ENCODE data around the gene CT83.

Gene CT83

GRCh38 chrX:116462822-116463221 lies at the start of gene CT83:
CT83 (minus strand) TSS chrX:116462976; CDS start chrX:116462856, 120 bp downstream.
- no peak for DNase-seq (ENCODE audit: low spot score)

DNA sequence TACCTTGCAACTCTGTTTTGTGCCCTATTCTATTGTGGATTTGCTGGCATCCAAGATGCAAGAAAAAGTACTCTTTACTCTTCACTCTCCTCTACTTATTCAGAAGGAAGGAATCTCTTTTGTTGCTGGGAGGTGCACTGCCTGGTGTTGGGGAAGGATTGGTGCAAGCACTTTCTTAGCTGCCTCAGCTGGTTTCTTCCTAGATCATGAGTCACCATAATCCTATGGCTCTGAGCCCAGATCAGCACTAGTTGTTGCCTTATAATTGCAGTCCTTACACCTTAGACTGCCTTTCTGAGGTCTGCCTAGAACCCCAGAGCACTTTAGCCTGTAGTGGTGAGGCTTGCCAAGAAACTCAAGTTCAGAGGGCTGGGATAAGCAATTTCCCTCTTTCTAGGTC lies 37.0 kb upstream of the CT83 start:
- DNase-seq (ENCODE audit: low spot score): no peak

GRCh38 chrX:116493271-116493670 lies 30.5 kb upstream of the CT83 start:
- DNase-seq (ENCODE audit: low spot score): no peak

GRCh38 chrX:116490104-116490503 lies 27.3 kb upstream of the CT83 start:
- no peak for DNase-seq (ENCODE audit: low spot score)

GRCh38 chrX:116480059-116480458 lies 17.3 kb upstream of the CT83 start:
- DNase-seq (ENCODE audit: low spot score): no peak

GRCh38 chrX:116449156-116449555 lies 13.6 kb downstream of the CT83 start:
- no peak for DNase-seq (ENCODE audit: low spot score)

DNA sequence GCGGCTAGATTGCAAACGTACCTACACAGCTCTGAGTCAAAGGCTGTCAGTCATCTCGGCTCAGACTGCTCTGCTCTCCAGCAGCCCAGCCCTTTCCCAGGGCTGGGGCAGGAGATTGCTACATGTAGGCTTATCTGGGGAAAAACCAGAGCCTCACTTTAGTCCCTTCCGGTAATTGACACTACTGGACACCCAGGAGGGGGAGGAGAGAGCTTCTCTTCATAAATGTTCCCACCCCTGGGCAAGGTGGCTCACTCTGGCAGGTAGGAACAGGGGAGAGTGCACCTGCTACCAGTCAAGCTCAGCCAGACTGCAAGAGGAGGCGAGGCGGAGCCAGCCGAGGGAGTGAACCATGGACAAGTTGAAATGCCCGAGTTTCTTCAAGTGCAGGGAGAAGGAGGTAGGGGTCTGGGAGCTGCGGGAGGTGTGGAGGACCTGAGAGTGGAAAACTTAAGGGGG lies 26.4 kb downstream of the CT83 start, which contains the start of gene SLC6A14:
Gene SLC6A14 (plus strand): TSS at position 249 of the 459 bp plus-strand sequence. CDS start 104 bp downstream, at position 353.
- DNase-seq (ENCODE audit: low spot score): no peak

DNA sequence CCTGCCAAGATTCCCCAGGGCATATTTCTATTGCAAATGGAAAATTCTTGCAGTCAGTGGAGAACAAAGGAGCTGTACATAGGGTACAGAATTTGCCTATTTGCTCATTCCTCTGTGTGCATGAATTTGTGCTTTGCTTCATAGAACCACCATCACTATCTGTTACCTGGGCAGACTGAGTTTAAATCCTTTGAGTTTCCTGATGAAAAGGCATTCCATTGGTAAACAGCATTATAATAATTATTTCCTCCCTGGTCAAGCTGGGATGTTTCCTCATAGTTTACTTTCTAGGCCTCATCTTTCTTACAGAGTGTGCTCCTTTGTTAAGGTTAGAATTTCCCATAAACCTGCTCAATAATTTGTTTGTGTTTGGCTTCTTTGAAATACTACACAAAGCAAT lies 27.2 kb downstream of the CT83 start:
- no peak for DNase-seq (ENCODE audit: low spot score)

GRCh38 chrX:116427978-116428377 lies 34.8 kb downstream of the CT83 start:
- DNase-seq (ENCODE audit: low spot score): no peak

GRCh38 chrX:116417968-116418367 lies 44.8 kb downstream of the CT83 start:
- no peak for DNase-seq (ENCODE audit: low spot score)

DNA sequence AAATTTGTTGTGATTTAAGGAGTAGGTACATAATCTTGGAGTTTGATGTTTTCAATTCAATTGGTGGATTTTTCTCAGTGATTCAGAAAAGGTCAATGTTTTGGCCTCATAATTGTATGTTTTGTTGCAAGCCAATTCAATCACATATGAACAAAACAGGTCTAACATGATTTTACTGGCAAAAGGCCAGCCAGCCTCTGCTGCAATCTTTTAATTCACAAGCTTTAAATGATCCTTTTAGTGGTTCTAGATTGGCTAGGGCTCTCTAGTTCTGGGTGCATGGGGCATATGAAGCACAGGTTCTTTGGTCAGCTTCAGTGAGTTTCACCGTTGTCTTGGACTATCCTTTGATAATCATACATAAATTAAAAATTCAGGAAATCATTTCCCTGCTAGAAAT lies 45.6 kb downstream of the CT83 start:
- DNase-seq (ENCODE audit: low spot score): no peak

DNA sequence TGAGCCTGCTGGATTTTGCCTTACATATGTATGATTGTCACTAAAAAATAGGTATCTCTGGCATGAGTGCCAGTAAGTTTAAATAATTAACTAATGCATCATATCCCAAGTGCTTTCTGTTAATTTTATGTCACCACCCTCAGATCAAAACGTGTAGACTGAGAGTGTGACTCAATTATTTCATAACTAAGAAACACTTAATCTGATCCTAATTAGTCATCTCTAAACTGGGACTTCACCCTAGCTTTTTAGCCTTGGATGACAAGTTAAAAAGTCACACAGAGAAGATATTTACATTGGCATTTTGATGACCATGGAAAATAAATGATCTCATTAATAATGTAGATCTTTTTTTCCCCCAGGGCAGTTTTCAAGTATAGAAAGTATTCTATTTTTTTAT lies 49.5 kb downstream of the CT83 start:
- no peak for DNase-seq (ENCODE audit: low spot score)
